ENCODE measurements around the gene ABCA4.

DNA sequence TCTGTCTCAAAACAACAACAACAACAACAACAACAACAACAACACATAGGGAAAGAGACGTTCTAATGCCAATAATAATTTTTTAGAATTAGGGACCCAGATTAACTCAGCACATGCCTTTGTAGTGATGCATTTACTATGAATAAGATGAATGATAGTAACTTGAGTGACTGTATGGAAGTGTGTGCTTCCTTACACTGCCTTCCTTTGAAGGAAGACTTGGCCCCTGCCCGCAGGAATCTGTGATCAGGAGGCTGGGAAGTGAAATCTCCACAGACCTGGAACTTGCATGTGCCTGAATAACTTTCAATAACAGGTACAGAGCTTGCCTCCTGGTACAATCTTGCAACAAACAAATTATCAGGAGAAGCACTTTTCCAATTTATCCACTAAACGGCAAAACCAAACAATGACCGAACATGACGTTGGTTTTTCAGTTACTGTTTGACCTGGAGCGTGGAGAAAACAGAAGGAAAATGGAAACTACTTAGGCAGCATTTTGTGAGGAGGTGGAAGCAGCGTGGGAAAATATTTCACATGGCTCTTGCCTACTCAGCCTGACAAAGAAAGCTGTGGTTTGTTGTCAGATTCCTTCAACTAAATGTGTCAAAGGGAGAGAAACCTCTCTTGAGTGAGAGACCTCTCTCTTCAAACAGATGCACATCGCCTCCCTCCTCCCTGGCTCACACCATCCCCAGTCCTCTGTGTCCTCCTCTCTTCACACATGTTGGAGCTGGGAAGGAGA, 10.1 kb upstream of the ABCA4 start:
- TF ChIP-seq TAF1 (IDR thresholded peaks at IDR 0.05; ENCODE audit: borderline replicate concordance, low read depth, low read length): no peak
- no peak for TF ChIP-seq POLR2A (IDR thresholded peaks at IDR 0.05; ENCODE audit: low read depth, low read length)
- TF ChIP-seq POLR2AphosphoS5 (IDR thresholded peaks at IDR 0.05; ENCODE audit: low read depth, low read length): no peak
